ENCODE measurements around the gene RCAN3. TPM values are rescaled to one million over a fixed set of nuclear protein-coding genes. Genes with fewer than 3 reads are reported as not detected.
A peak's percentile ranks its signal among the peaks of the same experiment; 100 is the strongest.

Gene RCAN3
- total and polyA plus RNA-seq, 2 of the 13 experiments (the other 11 are each of a cell fraction or from before 2014, with no cell fraction given), result 12.2 to 13.3 TPM

GRCh38 chr1:24502065-24502708 lies 449 bp upstream of the RCAN3 start (continued):
- TF ChIP-seq ZNF569 (CRISPR knock-in tag; IDR thresholded peaks at IDR 0.05; ENCODE audit: borderline replicate concordance) (no peak), NR2C2 (CRISPR knock-in tag; IDR thresholded peaks at IDR 0.05; ENCODE audit: borderline replicate concordance) (0 out of 2 replicates have a peak, but pooled peaks have one; percentile 15), GATA4 (IDR thresholded peaks at IDR 0.05; ENCODE audit: borderline replicate concordance, low read depth) (no peak), THAP11 (CRISPR knock-in tag; IDR thresholded peaks at IDR 0.05) (peak; percentile 35; the same call in 1 of the 2 replicates), BCL6 (CRISPR knock-in tag; IDR thresholded peaks at IDR 0.05) (peak; percentile 8; the same call in 1 of the 2 replicates), ZNF562 (CRISPR knock-in tag; IDR thresholded peaks at IDR 0.05; ENCODE audit: borderline replicate concordance) (no peak), ZNF101 (CRISPR knock-in tag; IDR thresholded peaks at IDR 0.05; ENCODE audit: borderline replicate concordance, low read depth) (no peak), NONO (IDR thresholded peaks at IDR 0.05) (no peak), NONO (CRISPR knock-in tag; conservative IDR thresholded peaks at IDR 0.05) (0 out of 2 replicates have a peak, but pooled peaks have one; percentile 8), ZNF33B (CRISPR knock-in tag; IDR thresholded peaks at IDR 0.05) (no peak), FOXA3 (CRISPR knock-in tag; IDR thresholded peaks at IDR 0.05) (peak; percentile 72), ZNF720 (CRISPR knock-in tag; IDR thresholded peaks at IDR 0.05) (no peak), ZNF83 (CRISPR knock-in tag; IDR thresholded peaks at IDR 0.05; ENCODE audit: borderline replicate concordance) (no peak), THAP9 (CRISPR knock-in tag; IDR thresholded peaks at IDR 0.05; ENCODE audit: borderline replicate concordance) (peak; percentile 42; the same call in 1 of the 2 replicates), ZNF609 (CRISPR knock-in tag; IDR thresholded peaks at IDR 0.05; ENCODE audit: borderline replicate concordance) (no peak), ZBTB10 (CRISPR knock-in tag; IDR thresholded peaks at IDR 0.05; ENCODE audit: borderline replicate concordance) (no peak), RXRB (CRISPR knock-in tag; IDR thresholded peaks at IDR 0.05; ENCODE audit: borderline replicate concordance) (peak; percentile 94), SKI (IDR thresholded peaks at IDR 0.05; ENCODE audit: partially characterized antibody) (peak; percentile 41), SRSF9 (IDR thresholded peaks at IDR 0.05; ENCODE audit: borderline replicate concordance, insufficient read depth, low read depth, low read length, poor library complexity, severe bottlenecking) (no peak)

Measured in HepG2 (cell line).